ENCODE data around the gene FOXJ1. TPM values are rescaled to one million over a fixed set of nuclear protein-coding genes. Genes with fewer than 3 reads are reported as not detected.

The FOXJ1 gene
- total RNA-seq, 4 donors from 2014 or later: 1.2 to 2.4 (median 1.8) TPM

- no peak for DNase-seq (ENCODE audit: low spot score in 2 of 2)
- no peak overlapping the region for H3K4me3 ChIP-seq (ENCODE audit: low read depth, poor library complexity, severe bottlenecking)
- intact Hi-C loops (cut with DNase I; ENCODE audit: low total_unique reads): no loop called here
- TF ChIP-seq POLR2A (IDR thresholded peaks at IDR 0.05): no peak
- TF ChIP-seq, protein P1, sequence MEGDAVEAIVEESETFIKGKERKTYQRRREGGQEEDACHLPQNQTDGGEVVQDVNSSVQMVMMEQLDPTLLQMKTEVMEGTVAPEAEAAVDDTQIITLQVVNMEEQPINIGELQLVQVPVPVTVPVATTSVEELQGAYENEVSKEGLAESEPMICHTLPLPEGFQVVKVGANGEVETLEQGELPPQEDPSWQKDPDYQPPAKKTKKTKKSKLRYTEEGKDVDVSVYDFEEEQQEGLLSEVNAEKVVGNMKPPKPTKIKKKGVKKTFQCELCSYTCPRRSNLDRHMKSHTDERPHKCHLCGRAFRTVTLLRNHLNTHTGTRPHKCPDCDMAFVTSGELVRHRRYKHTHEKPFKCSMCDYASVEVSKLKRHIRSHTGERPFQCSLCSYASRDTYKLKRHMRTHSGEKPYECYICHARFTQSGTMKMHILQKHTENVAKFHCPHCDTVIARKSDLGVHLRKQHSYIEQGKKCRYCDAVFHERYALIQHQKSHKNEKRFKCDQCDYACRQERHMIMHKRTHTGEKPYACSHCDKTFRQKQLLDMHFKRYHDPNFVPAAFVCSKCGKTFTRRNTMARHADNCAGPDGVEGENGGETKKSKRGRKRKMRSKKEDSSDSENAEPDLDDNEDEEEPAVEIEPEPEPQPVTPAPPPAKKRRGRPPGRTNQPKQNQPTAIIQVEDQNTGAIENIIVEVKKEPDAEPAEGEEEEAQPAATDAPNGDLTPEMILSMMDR (IDR thresholded peaks at IDR 0.05): no peak
- WGBS, 2 donors: 75 to 100% methylated on average over 1 of the region's 1 CpG
Measured at GRCh38 chr17:76148015-76148326, 6.9 kb upstream of the FOXJ1 start.

DNA sequence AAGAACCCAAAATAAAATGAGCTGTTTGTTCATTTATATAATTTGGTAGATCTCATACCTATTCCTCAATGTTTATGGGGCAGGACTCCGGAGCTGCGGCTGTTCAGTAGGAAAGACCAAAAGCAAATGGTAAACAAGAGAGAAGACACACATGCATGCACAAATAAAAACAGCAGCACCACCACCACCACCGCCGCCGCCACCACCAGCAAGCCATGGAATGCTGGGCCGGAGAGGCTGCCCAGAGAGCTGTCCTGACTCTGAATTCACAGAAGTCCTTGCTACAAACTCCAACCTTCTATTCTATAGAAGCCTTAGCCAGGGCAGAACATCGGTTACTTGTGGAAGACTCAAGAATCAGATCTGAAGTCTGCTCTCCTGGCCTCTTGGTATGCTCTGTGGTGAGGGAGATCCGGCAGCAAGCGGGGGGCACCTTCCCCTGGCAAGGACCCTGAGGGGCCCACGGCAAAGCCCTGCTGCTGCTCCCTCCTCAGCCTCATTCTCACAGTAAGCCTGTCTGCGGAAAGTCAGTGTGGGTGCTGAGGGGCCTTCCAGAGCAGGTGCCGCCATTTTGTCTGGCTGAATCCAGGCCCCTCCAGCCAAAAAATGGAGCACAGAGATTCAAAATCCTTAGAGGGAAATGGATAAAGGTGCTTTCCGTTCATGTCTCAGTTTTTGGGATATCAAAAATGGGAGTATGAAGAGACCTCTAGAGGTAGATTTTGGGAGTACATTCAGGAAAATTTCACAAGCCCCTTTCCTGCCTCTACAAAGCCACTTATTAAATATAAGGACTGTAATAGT is 6.4 kb upstream of the FOXJ1 start:
- DNase-seq (ENCODE audit: low spot score in 2 of 2): no peak
- 82 to 86% methylated on average over 13 of the region's 13 CpGs for WGBS, 2 donors
- intact Hi-C loops (cut with DNase I; ENCODE audit: low total_unique reads): no loop called here
- H3K4me3 ChIP-seq (ENCODE audit: low read depth, poor library complexity, severe bottlenecking): no peak overlapping the region
- TF ChIP-seq POLR2A (IDR thresholded peaks at IDR 0.05): no peak
- TF ChIP-seq, protein P1 (IDR thresholded peaks at IDR 0.05): no peak

- intact Hi-C loops (cut with DNase I; ENCODE audit: low total_unique reads): no loop called here
- DNase-seq (ENCODE audit: low spot score in 2 of 2): no peak
- TF ChIP-seq, protein P1 (IDR thresholded peaks at IDR 0.05): no peak
- TF ChIP-seq POLR2A (IDR thresholded peaks at IDR 0.05): no peak
- H3K4me3 ChIP-seq (ENCODE audit: low read depth, poor library complexity, severe bottlenecking): no peak overlapping the region
- 90 to 94% methylated on average over 22 of the region's 22 CpGs for WGBS, 2 donors
Measured at GRCh38 chr17:76146053-76146851, 5.2 kb upstream of the FOXJ1 start.

GRCh38 chr17:76145231-76146052 is 4.4 kb upstream of the FOXJ1 start:
- H3K4me3 ChIP-seq (ENCODE audit: low read depth, poor library complexity, severe bottlenecking): no peak overlapping the region
- 70 to 73% methylated on average over 25 of the region's 25 CpGs for WGBS, 2 donors
- intact Hi-C loops (cut with DNase I; ENCODE audit: low total_unique reads): no loop called here
- DNase-seq (ENCODE audit: low spot score in 2 of 2): no peak
- no peak for TF ChIP-seq POLR2A (IDR thresholded peaks at IDR 0.05)
- TF ChIP-seq, protein P1 (IDR thresholded peaks at IDR 0.05): no peak

- WGBS, 2 donors: 89 to 94% methylated on average over 6 of the region's 6 CpGs
- no peak for DNase-seq (ENCODE audit: low spot score in 2 of 2)
- intact Hi-C loops (cut with DNase I; ENCODE audit: low total_unique reads): no loop called here
- TF ChIP-seq POLR2A (IDR thresholded peaks at IDR 0.05): no peak
- TF ChIP-seq, protein P1 (IDR thresholded peaks at IDR 0.05): no peak
- H3K4me3 ChIP-seq (ENCODE audit: low read depth, poor library complexity, severe bottlenecking): no peak overlapping the region
Measured at GRCh38 chr17:76142585-76143041, 1.6 kb upstream of the FOXJ1 start.

Measured in lower leg skin (tissue), 4 donors.